HG02938 (cell line): Measurements from ENCODE around the gene SH3RF3.
A peak's percentile ranks its signal among the peaks of the same experiment; 100 is the strongest.

Experiments
- ATAC-seq: cut with Tn5 transposase; IDR thresholded peaks from one replicate; pipeline ENCODE4 v1.9.1; 2021; ENCODE audit warnings: mild to moderate bottlenecking, moderate library complexity; ENCODE audit not compliant: unreplicated experiment

SH3RF3 gene

GRCh38 chr2:109508556-109508955, 379.6 kb downstream of the SH3RF3 start:
- ATAC-seq: no peak

GRCh38 chr2:109510136-109511028, 381.4 kb downstream of the SH3RF3 start:
- ATAC-seq: no peak

GRCh38 chr2:109511168-109511567, 382.2 kb downstream of the SH3RF3 start:
- no peak for ATAC-seq

GRCh38 chr2:109512076-109512475, 383.1 kb downstream of the SH3RF3 start:
- no peak for ATAC-seq

GRCh38 chr2:109513230-109513629, 384.2 kb downstream of the SH3RF3 start:
- ATAC-seq: no peak

GRCh38 chr2:109513749-109514588, 385.0 kb downstream of the SH3RF3 start:
- peak; percentile 70 for ATAC-seq

- no peak for ATAC-seq
Observed at GRCh38 chr2:109514857-109515256, 385.9 kb downstream of the SH3RF3 start.

GRCh38 chr2:109516445-109517117, 387.6 kb downstream of the SH3RF3 start:
- ATAC-seq: no peak

GRCh38 chr2:109517118-109517889, 388.3 kb downstream of the SH3RF3 start:
- no peak for ATAC-seq

- no peak for ATAC-seq
Observed at GRCh38 chr2:109519513-109519912, 390.5 kb downstream of the SH3RF3 start.

- ATAC-seq: no peak
Observed at GRCh38 chr2:109521233-109522062, 392.4 kb downstream of the SH3RF3 start.

GRCh38 chr2:109522063-109522374, 393.0 kb downstream of the SH3RF3 start:
- ATAC-seq: no peak

- ATAC-seq: no peak
Observed at GRCh38 chr2:109523121-109523520, 394.1 kb downstream of the SH3RF3 start.

GRCh38 chr2:109523536-109524361, 394.7 kb downstream of the SH3RF3 start:
- no peak for ATAC-seq

GRCh38 chr2:109525836-109526235, 396.8 kb downstream of the SH3RF3 start:
- ATAC-seq: no peak

GRCh38 chr2:109526442-109526970, 397.5 kb downstream of the SH3RF3 start:
- no peak for ATAC-seq

- ATAC-seq: no peak
Observed at GRCh38 chr2:109527079-109527478, 398.1 kb downstream of the SH3RF3 start.

GRCh38 chr2:109527846-109528705, 399.1 kb downstream of the SH3RF3 start:
- no peak for ATAC-seq
